M059J (cell line): ENCODE measurements around the gene BGN. TPM values are rescaled to one million over a fixed set of nuclear protein-coding genes. Genes with fewer than 3 reads are reported as not detected.
A peak's percentile ranks its signal among the peaks of the same experiment; 100 is the strongest.

Source experiments
- DNase-seq: peaks from one replicate; pipeline ENCODE4 v3.0.0-alpha.2; 2012; ENCODE audit warnings: low read depth
- total RNA-seq: library from RNA; depleted of rRNA; stranded (reverse); fragments of >200 nt; shearing (Covaris generic); gene quantifications from 2 replicates; pipeline ENCODE4 v1.2.3, GENCODE V29; 2014

BGN gene
- total RNA-seq, 1 experiment from 2014 or later: 53.3 TPM

GRCh38 chrX:153460826-153461225 is 34.0 kb upstream of the BGN start:
- DNase-seq: peak; percentile 51

GRCh38 chrX:153462291-153462690 is 32.5 kb upstream of the BGN start:
- DNase-seq: no peak

- peak; percentile 52 for DNase-seq
Observed at GRCh38 chrX:153463031-153463430, 31.7 kb upstream of the BGN start.

DNA sequence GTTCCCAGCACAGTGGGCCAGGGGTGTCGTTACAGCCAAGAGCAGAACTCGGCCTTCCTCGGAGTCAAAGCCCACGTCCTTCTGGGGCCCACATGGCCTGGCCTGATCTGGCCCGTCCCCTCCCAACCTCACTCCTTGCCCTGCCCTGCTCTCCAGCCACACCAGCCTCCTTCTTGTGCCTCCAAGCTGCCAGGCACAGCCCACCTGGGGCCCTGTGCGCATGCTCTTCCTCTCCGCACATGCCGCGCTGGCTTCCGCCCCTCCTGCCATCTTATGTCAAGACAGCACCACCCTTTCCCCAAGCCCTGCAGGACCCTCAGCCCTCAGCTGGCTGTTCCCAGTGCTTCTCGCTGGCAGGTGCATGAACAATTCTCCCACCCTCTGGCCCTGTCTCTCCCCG is 31.2 kb upstream of the BGN start:
- no peak for DNase-seq

GRCh38 chrX:153464116-153464515 is 30.7 kb upstream of the BGN start:
- DNase-seq: no peak

DNA sequence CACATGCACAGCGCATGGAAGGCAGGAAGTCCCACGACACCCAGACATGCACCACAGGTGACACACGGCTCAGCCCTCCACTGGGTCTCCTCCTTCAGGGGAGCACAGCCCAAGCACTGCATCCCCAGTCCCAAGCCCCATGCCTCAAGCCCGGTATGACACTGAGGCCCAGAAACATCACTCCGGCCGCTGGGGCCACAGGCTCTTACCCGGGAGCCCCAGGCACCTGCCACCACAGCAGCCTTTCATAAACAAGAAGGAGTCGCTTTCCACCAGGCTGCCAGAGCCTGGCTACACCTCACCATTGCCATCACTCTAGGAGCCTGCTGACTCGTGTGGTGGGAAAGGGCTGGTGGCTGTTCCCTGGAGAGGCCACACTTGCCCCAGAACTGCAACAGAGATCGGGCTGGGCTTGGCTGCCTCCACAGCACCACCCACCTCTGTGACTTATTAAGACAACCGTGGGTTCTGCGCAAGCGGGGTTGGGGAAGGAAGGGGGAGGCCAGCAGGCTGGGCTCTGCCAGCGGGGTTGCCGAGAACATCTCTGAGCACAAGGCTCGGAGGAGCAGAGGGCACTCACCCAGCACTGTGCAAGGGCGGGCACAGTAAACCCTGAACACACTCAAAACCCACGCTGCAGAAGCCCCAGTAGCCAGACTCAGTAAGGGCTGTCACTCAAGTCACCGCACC is 28.9 kb upstream of the BGN start:
- DNase-seq: no peak

DNA sequence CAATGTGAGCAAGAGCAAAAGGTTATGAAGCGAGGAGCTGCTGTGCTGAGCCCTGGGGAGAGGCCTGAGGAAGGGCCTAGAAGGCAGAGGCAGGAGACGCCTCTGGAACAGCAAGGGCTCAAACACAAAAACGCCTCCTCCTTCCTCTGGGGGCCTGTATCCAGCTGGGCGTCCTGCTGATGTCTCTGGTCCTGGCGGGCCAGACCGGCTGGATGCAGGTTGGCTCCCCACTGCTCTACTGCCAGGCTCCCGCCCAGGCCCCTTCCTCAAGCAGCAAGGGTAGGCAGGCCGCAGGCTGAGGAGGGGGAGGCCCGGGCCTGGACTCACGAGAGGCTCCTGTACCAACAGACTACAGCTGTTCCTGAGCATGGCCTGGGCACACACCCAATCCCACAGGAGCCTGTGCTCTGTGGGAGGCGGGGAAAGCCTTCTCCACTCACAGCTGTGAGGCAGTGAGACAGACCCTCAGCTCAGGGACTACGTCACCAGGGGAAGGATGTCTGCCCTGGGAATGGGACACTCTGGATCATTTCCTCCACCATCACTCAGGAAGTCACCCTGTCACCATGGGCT is 26.7 kb upstream of the BGN start:
- no peak for DNase-seq

- peak; percentile 43 for DNase-seq
Observed at GRCh38 chrX:153469811-153470410, 24.9 kb upstream of the BGN start.

DNA sequence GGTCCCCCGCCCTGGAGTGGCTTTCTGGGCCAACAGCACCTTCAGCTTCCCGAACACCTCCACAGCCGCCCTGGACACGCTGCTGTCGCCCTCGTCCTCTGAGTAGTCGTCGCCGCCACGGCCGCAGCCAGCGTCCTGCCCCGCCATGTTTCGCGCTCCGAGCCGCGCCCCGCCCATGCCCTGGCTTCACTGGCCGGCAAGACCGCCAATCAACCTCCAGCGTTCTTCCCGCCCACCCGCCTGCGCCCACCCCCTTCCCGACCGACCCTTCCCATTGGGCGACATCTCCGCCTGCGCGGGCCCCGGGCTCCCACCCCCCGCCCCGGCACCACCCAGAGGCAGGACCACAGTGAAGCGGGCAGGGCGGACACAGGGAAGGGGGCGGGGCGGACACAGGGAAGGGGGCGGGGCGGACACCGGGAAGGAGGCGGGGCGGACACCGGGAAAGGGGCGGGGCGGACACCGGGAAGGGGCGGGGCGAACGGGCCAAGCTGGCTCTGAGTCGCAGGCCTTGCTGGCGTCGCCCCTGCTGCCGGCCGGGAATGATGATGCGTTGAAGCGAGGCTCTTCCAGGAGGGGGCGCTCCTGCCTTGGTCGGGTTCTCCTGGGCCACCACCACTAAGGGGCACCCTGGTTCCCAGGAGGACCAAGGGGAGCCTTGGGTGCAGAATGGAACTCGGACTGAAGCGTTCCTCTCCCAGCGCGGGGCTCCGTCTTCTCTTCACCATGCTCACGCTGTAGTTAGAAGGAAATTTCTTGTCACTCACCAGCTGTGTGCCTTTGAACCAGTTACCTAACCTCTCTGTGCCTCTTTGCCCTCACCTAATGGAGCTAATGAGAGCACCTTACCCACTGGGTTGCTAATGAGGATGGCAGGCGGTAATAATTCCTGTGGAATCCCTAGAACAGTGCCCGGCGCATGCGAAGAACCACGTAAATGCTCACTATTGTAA is 24.1 kb upstream of the BGN start, which contains the start of gene HAUS7:
TSS of gene HAUS7 (minus strand) at position 166 of the 953 bp plus-strand sequence. CDS start at position 147, 19 bp downstream.
- peak; percentile 90 for DNase-seq

GRCh38 chrX:153471663-153472280 is 23.0 kb upstream of the BGN start:
- peak; percentile 60 for DNase-seq

DNA sequence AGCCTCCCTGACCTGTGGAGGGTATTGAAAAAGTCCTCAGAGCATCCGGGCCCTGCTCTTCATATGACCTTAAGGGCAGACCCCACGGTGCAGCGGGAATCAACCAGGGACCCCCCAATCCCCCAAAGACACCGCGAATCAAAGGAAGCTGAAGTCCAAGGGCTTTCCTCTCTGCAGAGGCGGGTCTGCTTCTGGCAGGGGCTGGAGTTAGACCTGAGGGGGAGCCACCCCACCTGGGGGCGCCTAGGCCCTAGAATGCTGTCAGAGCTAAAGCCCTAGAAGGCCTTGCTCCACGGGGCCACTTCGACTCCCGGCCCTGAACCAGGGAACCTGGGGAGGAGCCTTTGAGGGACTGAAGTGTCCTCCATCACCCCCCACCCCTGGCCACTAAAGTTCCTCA is 21.7 kb upstream of the BGN start:
- DNase-seq: no peak

DNA sequence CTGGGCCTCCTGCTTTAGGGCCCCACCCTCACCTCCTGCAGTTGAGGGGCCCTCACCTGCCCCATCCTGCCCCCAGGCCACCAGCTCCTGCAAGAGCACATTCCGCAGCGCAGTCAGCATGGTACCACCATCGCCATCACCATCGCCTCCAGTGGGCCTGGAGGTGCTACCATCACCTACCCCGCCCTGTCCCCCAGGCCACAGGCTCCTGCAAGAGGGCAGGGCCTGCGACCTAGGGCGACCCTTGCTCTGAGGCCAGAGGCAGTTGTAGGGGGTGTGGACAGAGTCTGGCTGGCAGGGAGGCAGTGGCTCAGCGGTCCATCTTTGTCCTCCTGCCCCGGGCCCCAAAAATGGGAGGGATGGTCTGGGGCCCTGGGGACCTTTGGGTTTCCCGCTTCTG is 20.5 kb upstream of the BGN start:
- no peak for DNase-seq

- peak; percentile 69 for DNase-seq
Observed at GRCh38 chrX:153474718-153475117, 20.1 kb upstream of the BGN start.

GRCh38 chrX:153475271-153475670 is 19.5 kb upstream of the BGN start:
- DNase-seq: no peak

GRCh38 chrX:153475751-153476281 is 19.0 kb upstream of the BGN start:
- no peak for DNase-seq

- peak; percentile 89 for DNase-seq
Observed at GRCh38 chrX:153476666-153477363, 18.0 kb upstream of the BGN start.

GRCh38 chrX:153477364-153477857 is 17.4 kb upstream of the BGN start:
- peak; percentile 39 for DNase-seq

- no peak for DNase-seq
Observed at GRCh38 chrX:153477901-153478300, 16.9 kb upstream of the BGN start.

- DNase-seq: no peak
Observed at GRCh38 chrX:153478746-153479145, 16.0 kb upstream of the BGN start.

DNA sequence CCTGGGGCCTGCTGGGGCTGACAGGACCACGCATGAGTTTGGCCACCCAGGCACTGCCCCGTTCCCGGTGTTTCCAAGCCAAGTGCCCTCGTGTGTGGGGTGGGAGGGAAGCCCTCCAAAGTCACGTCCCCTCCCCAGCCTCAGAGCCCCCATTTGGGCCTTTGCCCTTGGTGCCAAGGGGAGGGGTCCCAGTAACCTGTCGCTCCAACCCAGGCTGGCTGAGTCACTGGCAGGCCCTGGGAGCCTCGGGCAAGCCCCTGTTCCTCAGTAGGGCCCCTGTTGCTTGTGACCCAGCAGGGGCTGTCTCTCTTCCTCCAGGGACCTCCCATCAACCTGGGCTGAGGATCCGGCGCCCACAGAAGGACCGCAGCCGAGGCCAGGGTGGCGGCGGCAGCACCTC is 13.7 kb upstream of the BGN start:
- no peak for DNase-seq
